Neural cell (in vitro differentiated cells): ENCODE results near the gene RWDD4.

Experiments
- CTCF ChIP-seq: fragments of 450-650 bp; IDR thresholded peaks from 2 replicates; pipeline ENCODE4 v1.5.1; 2014; ENCODE audit warnings: antibody characterized with exemption, mild to moderate bottlenecking, moderate library complexity; ENCODE audit not compliant: poor library complexity, severe bottlenecking
- EZH2 ChIP-seq: fragments of 200-600, 300-800 bp; shearing (Covaris generic), sonication (generic); IDR thresholded peaks from 2 replicates; pipeline ENCODE4 v1.6.1; 2014; ENCODE audit warnings: antibody characterized with exemption, low read length, borderline replicate concordance, mild to moderate bottlenecking; ENCODE audit not compliant: insufficient read depth, poor library complexity, severe bottlenecking
- SMC3 ChIP-seq: fragments of 450-650 bp; conservative IDR thresholded peaks from 2 replicates; pipeline ENCODE4 v1.6.1; 2014; ENCODE audit warnings: antibody characterized with exemption, mild to moderate bottlenecking, moderate library complexity; ENCODE audit not compliant: poor library complexity
- TAF1 ChIP-seq: IDR thresholded peaks from 2 replicates; pipeline ENCODE4 v1.6.1; 2012; ENCODE audit warnings: low read depth

GRCh38 chr4:183691006-183691405, 32.0 kb upstream of the RWDD4 start:
- no peak for TF ChIP-seq EZH2
- no peak for TF ChIP-seq CTCF
- TF ChIP-seq SMC3, result no peak
- TF ChIP-seq TAF1, result no peak
